A673 (cell line): Measurements from ENCODE around the gene COMMD3.

Source experiments
- CTCF ChIP-seq: fragments of 300-800, 200-600 bp; sonication (generic); conservative IDR thresholded peaks from 2 replicates; pipeline ENCODE4 v1.5.1; 2017; ENCODE audit warnings: low read depth, mild to moderate bottlenecking, antibody characterized with exemption, low read length, moderate library complexity, mixed read lengths
- EZH2 ChIP-seq: fragments of 200-600 bp; sonication (generic); IDR thresholded peaks from 2 replicates; pipeline ENCODE4 v1.6.1; 2017; ENCODE audit warnings: borderline replicate concordance, low read depth, mild to moderate bottlenecking, mixed read lengths, antibody characterized with exemption, low read length; ENCODE audit not compliant: poor library complexity, severe bottlenecking

GRCh38 chr10:22321156-22321923 lies 5.2 kb downstream of the COMMD3 start:
- TF ChIP-seq EZH2 (no peak), CTCF (no peak)
